Diencephalon (tissue), 1 donor: ENCODE data around the gene CPEB3. TPM values are rescaled to one million over a fixed set of nuclear protein-coding genes. Genes with fewer than 3 reads are reported as not detected.

ENCODE experiments used
- small RNA-seq: library from RNA; depleted of rRNA; stranded (forward); fragments of <200 nt; gene quantifications from one replicate; pipeline ENCODE3, GENCODE V24; 2014
- total RNA-seq: library from RNA; depleted of rRNA; stranded (reverse); fragments of >200 nt; gene quantifications from one replicate; pipeline ENCODE4 v1.2.3, GENCODE V29; 2014

The CPEB3 gene
- 46.8 TPM for total RNA-seq

GRCh38 chr10:92290837-92291615 is at the start of gene CPEB3, which contains the start of gene MARCHF5:
CPEB3 (minus strand) TSS chr10:92291078; CDS start chr10:92240350, 50,728 bp downstream.
MARCHF5 (plus strand) TSS chr10:92291167; CDS start chr10:92291495, 328 bp downstream.

Small RNAs within 50 kb of the gene (small RNA-seq; reads per million reads assigned to genes)
- gene RF00019 (not detected), gene RF00402 (not detected), gene RF00622 (not detected), gene RNY3P12 (0.15 reads per million)

Other genes with a start within 250 kb of the CPEB3 start
- gene MARCHF5, start 89 bp upstream of the CPEB3 start, total RNA-seq: 24.0 TPM